Endometrial microvascular endothelial cells (primary cell): ENCODE data around the gene ATP1A4. TPM values are rescaled to one million over a fixed set of nuclear protein-coding genes. Genes with fewer than 3 reads are reported as not detected.

Experiments used
- in situ Hi-C: cut with HindIII; loops from 2 replicates; pipeline ENCODE4 v1.10.0; 2017; ENCODE audit warnings: low sequenced_read_pairs, low pct_unique_long_range_greater_than_20kb; ENCODE audit errors: inconsistent ontology term
- total RNA-seq: library from RNA; depleted of rRNA; stranded (reverse); fragments of >200 nt; gene quantifications from one replicate; pipeline ENCODE4 v1.2.3, GENCODE V29; 2015; ENCODE audit errors: inconsistent ontology term

ATP1A4 gene
- total RNA-seq, 1 donor from 2014 or later = not detected

- in situ Hi-C loops = no loop called here
Observed at GRCh38 chr1:160136121-160136925, 15.1 kb upstream of the ATP1A4 start.

GRCh38 chr1:160136926-160137200 is 14.5 kb upstream of the ATP1A4 start:
- in situ Hi-C loops = no loop called here

- in situ Hi-C loops = no loop called here
Observed at GRCh38 chr1:160137216-160137862, 14.1 kb upstream of the ATP1A4 start.

- in situ Hi-C loops = no loop called here
Observed at GRCh38 chr1:160139840-160140239, 11.6 kb upstream of the ATP1A4 start.

- in situ Hi-C loops = no loop called here
Observed at GRCh38 chr1:160143695-160144094, 7.7 kb upstream of the ATP1A4 start.

- in situ Hi-C loops = no loop called here
Observed at GRCh38 chr1:160144921-160145320, 6.5 kb upstream of the ATP1A4 start.

GRCh38 chr1:160146107-160146506 is 5.3 kb upstream of the ATP1A4 start:
- in situ Hi-C loops = no loop called here

- in situ Hi-C loops = no loop called here
Observed at GRCh38 chr1:160148121-160148520, 3.3 kb upstream of the ATP1A4 start.

GRCh38 chr1:160149233-160149632 is 2.2 kb upstream of the ATP1A4 start:
- in situ Hi-C loops = no loop called here

GRCh38 chr1:160149716-160150115 is 1.7 kb upstream of the ATP1A4 start:
- in situ Hi-C loops = no loop called here

- in situ Hi-C loops = no loop called here
Observed at GRCh38 chr1:160154790-160155189, 3.4 kb downstream of the ATP1A4 start.

GRCh38 chr1:160156361-160156760 is 5.0 kb downstream of the ATP1A4 start:
- in situ Hi-C loops = no loop called here

- in situ Hi-C loops = no loop called here
Observed at GRCh38 chr1:160157174-160157573, 5.8 kb downstream of the ATP1A4 start.

- in situ Hi-C loops = no loop called here
Observed at GRCh38 chr1:160158031-160158430, 6.6 kb downstream of the ATP1A4 start.

- in situ Hi-C loops = no loop called here
Observed at GRCh38 chr1:160158534-160158933, 7.1 kb downstream of the ATP1A4 start.

- in situ Hi-C loops = no loop called here
Observed at GRCh38 chr1:160159846-160160245, 8.4 kb downstream of the ATP1A4 start.

- in situ Hi-C loops = no loop called here
Observed at GRCh38 chr1:160161965-160162705, 10.7 kb downstream of the ATP1A4 start.

GRCh38 chr1:160162931-160163330 is 11.5 kb downstream of the ATP1A4 start:
- in situ Hi-C loops = no loop called here

- in situ Hi-C loops = no loop called here
Observed at GRCh38 chr1:160163615-160164014, 12.2 kb downstream of the ATP1A4 start.

GRCh38 chr1:160164121-160164520 is 12.7 kb downstream of the ATP1A4 start:
- in situ Hi-C loops = no loop called here
